Right lobe of liver (tissue), 6 donors: ENCODE data around the gene NAV2. TPM values are rescaled to one million over a fixed set of nuclear protein-coding genes. Genes with fewer than 3 reads are reported as not detected.

Experiments used
- ATAC-seq, 4 donors: fragments of 200-7000 bp; cut with Tn5 transposase; one replicate each; pipeline ENCODE4 v1.9.1; 2020; ENCODE audit warnings: mild to moderate bottlenecking in 4 of 4, moderate library complexity in 4 of 4
- DNase-seq, 3 donors: peaks; one replicate each; pipeline ENCODE4 v3.0.0-alpha.2; 2020
- H3K27ac ChIP-seq, 3 donors: fragments of 200-600 bp; one replicate each; pipeline ENCODE4 v1.8.0; 2022
- H3K27me3 ChIP-seq, 2 donors: fragments of 200-600 bp; one replicate each; pipeline ENCODE4 v1.8.0; 2022
- H3K36me3 ChIP-seq, 4 donors: fragments of 200-600 bp; sonication (generic) in 1 of 4; one replicate each; pipeline versions ENCODE4 v1.5.1 to v1.8.0; 2017 to 2022; ENCODE audit warnings: control low read depth in 1 of 4
- H3K4me1 ChIP-seq, 4 donors: fragments of 200-600 bp; sonication (generic) in 1 of 4; one replicate each; pipeline versions ENCODE4 v1.5.1 to v1.8.0; 2017 to 2022; ENCODE audit warnings: control low read depth in 1 of 4
- H3K4me3 ChIP-seq, 3 donors: fragments of 200-600 bp; one replicate each; pipeline ENCODE4 v1.8.0; 2022
- H3K9me3 ChIP-seq, 4 donors: fragments of 200-600 bp; sonication (generic) in 1 of 4; one replicate each; pipeline versions ENCODE4 v1.5.1 to v1.8.0; 2017 to 2022; ENCODE audit warnings: control low read depth in 1 of 4
- CTCF ChIP-seq, 4 donors: fragments of 200-600 bp in 3 of 4; fragments of 450-650 bp in 1 of 4; IDR thresholded peaks; one replicate each; pipeline versions ENCODE4 v1.5.1 to v1.8.0; 2016 to 2022; ENCODE audit warnings: antibody characterized with exemption in 4 of 4, mild to moderate bottlenecking in 2 of 4
- POLR2A ChIP-seq: fragments of 450-650 bp; IDR thresholded peaks from one replicate; pipeline ENCODE4 v1.6.1; 2017; ENCODE audit warnings: antibody characterized with exemption, mild to moderate bottlenecking
- WGBS: methylation state at CpG from one replicate; pipeline ENCODE4 v1.1.6; 2018; ENCODE audit warnings: low coverage, low lambda C conversion rate; ENCODE audit not compliant: insufficient coverage; ENCODE audit errors: missing lambda C conversion rate; 5-methylcytosine and 5-hydroxymethylcytosine counted together
- intact Hi-C, 2 donors: fragments of 100-400 bp; cut with DNase I; formaldehyde crosslinking; loops; one replicate each; pipeline versions ENCODE4 v1.11.2 to v1.14.1; 2022
- total RNA-seq, 6 experiments: library from RNA; depleted of rRNA in 2 of 6; stranded (reverse); fragments of >200 nt in 2 of 6; fragmentation: NEBNext Ultra II Directional in 3 of 6; extraction: Animal tissue kit (Norgen Biotek cat#: 25700) in 3 of 6; gene quantifications; one replicate each; pipeline versions ENCODE4 v1.1.0 to v1.2.4, GENCODE V29; 2016 to 2023
- donor health status: DM: no; HTN: yes; CAD: no.
- donor health status: DM: no; HTN: no; CAD: no.
- donor health status: DM: no; HTN: no; CAD: no.
- donor health status: DM: no; HTN: yes; CAD: no.
- donor health status: DM: no; HTN: yes; CAD: no.

NAV2 gene
- total RNA-seq, 6 experiments from 2014 or later, result 15.5 to 69.2 (median 37.1) TPM

GRCh38 chr11:19989191-19989590, 276.6 kb downstream of the NAV2 start:
- TF ChIP-seq POLR2A, result no peak
- no peak for TF ChIP-seq CTCF (IDR thresholded peaks at IDR 0.05)
- H3K4me1 ChIP-seq, result no peaks in the 10 kb centered on the region
- no peak for DNase-seq
- WGBS, result 75% methylated on average over 2 of the region's 2 CpGs
- no peak overlapping the region for H3K27ac ChIP-seq
- no peaks in the 10 kb centered on the region for H3K36me3 ChIP-seq
- no peaks in the 10 kb centered on the region for H3K27me3 ChIP-seq
- no peaks in the 10 kb centered on the region for H3K9me3 ChIP-seq
- no peak overlapping the region for H3K4me3 ChIP-seq
- intact Hi-C loops, result no loop called here
- no peak for ATAC-seq

- Histone ChIP-seq H3K27ac (no peak overlapping the region), H3K4me3 (no peak overlapping the region), H3K36me3 (no peaks in the 10 kb centered on the region), H3K4me1 (peaks cover 0 to 4% (median 0%) of the 10 kb centered on the region in 4 donors), H3K9me3 (no peaks in the 10 kb centered on the region), H3K27me3 (no peaks in the 10 kb centered on the region)
- no peak for TF ChIP-seq CTCF (IDR thresholded peaks at IDR 0.05)
- TF ChIP-seq POLR2A, result no peak
- intact Hi-C loops, result no loop called here
- DNase-seq, result no peak
- no peak for ATAC-seq
Observed at GRCh38 chr11:19992162-19992561, 279.5 kb downstream of the NAV2 start.

- DNase-seq, result no peak
- Histone ChIP-seq H3K4me1 (peaks cover 0 to 4% (median 0%) of the 10 kb centered on the region in 4 donors), H3K36me3 (no peaks in the 10 kb centered on the region), H3K27ac (no peak overlapping the region), H3K9me3 (no peaks in the 10 kb centered on the region), H3K27me3 (no peaks in the 10 kb centered on the region), H3K4me3 (no peak overlapping the region)
- TF ChIP-seq CTCF (IDR thresholded peaks at IDR 0.05) (no peak), POLR2A (no peak)
- intact Hi-C loops, result no loop called here
- ATAC-seq, result no peak
Observed at GRCh38 chr11:19992998-19993397, 280.4 kb downstream of the NAV2 start.

GRCh38 chr11:19994672-19995071, 282.0 kb downstream of the NAV2 start:
- Histone ChIP-seq H3K4me1 (peaks cover 0 to 4% (median 0%) of the 10 kb centered on the region in 4 donors), H3K27ac (no peak overlapping the region), H3K36me3 (no peaks in the 10 kb centered on the region), H3K9me3 (no peaks in the 10 kb centered on the region), H3K4me3 (no peak overlapping the region), H3K27me3 (no peaks in the 10 kb centered on the region)
- ATAC-seq (peak in 3 of 4 donors; percentile 44 to 73 (median 54)), DNase-seq (no peak)
- WGBS, result 56% methylated on average over 3 of the region's 3 CpGs
- TF ChIP-seq POLR2A (no peak), CTCF (IDR thresholded peaks at IDR 0.05) (no peak)
- intact Hi-C loops, result no loop called here

GRCh38 chr11:19995145-19995544, 282.5 kb downstream of the NAV2 start:
- H3K36me3 ChIP-seq, result no peaks in the 10 kb centered on the region
- DNase-seq (no peak), ATAC-seq (peak; percentile 48 to 84 (median 66))
- H3K27me3 ChIP-seq, result no peaks in the 10 kb centered on the region
- peaks cover 0 to 7% (median under 1%) of the 10 kb centered on the region in 4 donors for H3K4me1 ChIP-seq
- 61% methylated on average over 4 of the region's 4 CpGs for WGBS
- no peak overlapping the region for H3K27ac ChIP-seq
- no peaks in the 10 kb centered on the region for H3K9me3 ChIP-seq
- no peak overlapping the region for H3K4me3 ChIP-seq
- TF ChIP-seq POLR2A, result peak; percentile 50
- no peak for TF ChIP-seq CTCF (IDR thresholded peaks at IDR 0.05)
- intact Hi-C loops, result no loop called here
